Colonic mucosa (tissue), 4 donors: ENCODE measurements around the gene TBC1D7. TPM values are rescaled to one million over a fixed set of nuclear protein-coding genes. Genes with fewer than 3 reads are reported as not detected.
A peak's percentile ranks its signal among the peaks of the same experiment; 100 is the strongest.

Source experiments
- DNase-seq: peaks from one replicate; pipeline ENCODE4 v3.0.0-alpha.2; 2020
- H3K27ac ChIP-seq: fragments of 200-600 bp; one replicate; pipeline ENCODE4 v1.8.0; 2021
- H3K27me3 ChIP-seq: fragments of 200-600 bp; one replicate; pipeline ENCODE4 v1.8.0; 2021
- H3K36me3 ChIP-seq: fragments of 200-600 bp; one replicate; pipeline ENCODE4 v1.8.0; 2021
- H3K4me1 ChIP-seq: fragments of 200-600 bp; one replicate; pipeline ENCODE4 v1.8.0; 2021; ENCODE audit warnings: mild to moderate bottlenecking
- H3K4me3 ChIP-seq: fragments of 200-600 bp; one replicate; pipeline ENCODE4 v1.8.0; 2021
- H3K9ac ChIP-seq, 2 donors: one replicate each; pipeline ENCODE4 v1.7.0; 2013; ENCODE audit warnings: control low read depth in 2 of 2, low read depth in 2 of 2, low read length in 2 of 2
- H3K9me3 ChIP-seq: fragments of 200-600 bp; one replicate; pipeline ENCODE4 v1.8.0; 2021
- CTCF ChIP-seq: fragments of 200-600 bp; IDR thresholded peaks from one replicate; pipeline ENCODE4 v1.8.0; 2022; ENCODE audit warnings: antibody characterized with exemption, mild to moderate bottlenecking
- intact Hi-C: fragments of 100-400 bp; cut with DNase I; formaldehyde crosslinking; loops from one replicate; pipeline ENCODE4 v1.14.1; 2022
- total RNA-seq, 2 donors: library from RNA; stranded (reverse); fragmentation: NEBNext Ultra II Directional in 1 of 2; extraction: Animal tissue kit (Norgen Biotek cat#: 25700) in 1 of 2; gene quantifications; one replicate each; pipeline ENCODE4 v1.2.1, GENCODE V29; 2021
- donor health status: healthy.
- donor health status: DM: no; HTN: no; CAD: no.
- donor health status: DM: no; HTN: no; CAD: no.

TBC1D7 gene
- total RNA-seq, 2 donors from 2014 or later: 21.4 to 23.3 TPM

GRCh38 chr6:13290335-13290734 is 38.0 kb downstream of the TBC1D7 start:
- Histone ChIP-seq H3K27ac (peak overlapping the region; percentile 15), H3K4me3 (no peak overlapping the region), H3K36me3 (no peaks in the 10 kb centered on the region), H3K9me3 (no peaks in the 10 kb centered on the region), H3K9ac (no peak overlapping the region), H3K27me3 (no peaks in the 10 kb centered on the region), H3K4me1 (no peaks in the 10 kb centered on the region)
- TF ChIP-seq CTCF: no peak
- intact Hi-C loops: no loop called here
- DNase-seq: no peak

- H3K4me1 ChIP-seq: no peaks in the 10 kb centered on the region
- no peaks in the 10 kb centered on the region for H3K36me3 ChIP-seq
- intact Hi-C loops: no loop called here
- no peak overlapping the region for H3K4me3 ChIP-seq
- TF ChIP-seq CTCF: no peak
- H3K9ac ChIP-seq: no peak overlapping the region
- H3K27ac ChIP-seq: peak overlapping the region; percentile 15
- no peaks in the 10 kb centered on the region for H3K27me3 ChIP-seq
- peak; percentile 48 for DNase-seq
- no peaks in the 10 kb centered on the region for H3K9me3 ChIP-seq
Measured at GRCh38 chr6:13289789-13290318, 38.5 kb downstream of the TBC1D7 start.

- H3K9me3 ChIP-seq: no peaks in the 10 kb centered on the region
- no peaks in the 10 kb centered on the region for H3K27me3 ChIP-seq
- no peaks in the 10 kb centered on the region for H3K4me1 ChIP-seq
- intact Hi-C loops: no loop called here
- DNase-seq: no peak
- no peak for TF ChIP-seq CTCF
- H3K36me3 ChIP-seq: no peaks in the 10 kb centered on the region
- H3K9ac ChIP-seq: no peak overlapping the region
- H3K27ac ChIP-seq: no peak overlapping the region
- no peak overlapping the region for H3K4me3 ChIP-seq
Measured at GRCh38 chr6:13288969-13289391, 39.4 kb downstream of the TBC1D7 start.

GRCh38 chr6:13288481-13288880 is 39.9 kb downstream of the TBC1D7 start:
- Histone ChIP-seq H3K27me3 (no peaks in the 10 kb centered on the region), H3K36me3 (no peaks in the 10 kb centered on the region), H3K4me1 (no peaks in the 10 kb centered on the region), H3K4me3 (no peak overlapping the region), H3K9ac (no peak overlapping the region), H3K9me3 (no peaks in the 10 kb centered on the region), H3K27ac (no peak overlapping the region)
- TF ChIP-seq CTCF: no peak
- intact Hi-C loops: no loop called here
- DNase-seq: no peak

GRCh38 chr6:13287104-13287503 is 41.2 kb downstream of the TBC1D7 start:
- DNase-seq: no peak
- no peaks in the 10 kb centered on the region for H3K27me3 ChIP-seq
- H3K9me3 ChIP-seq: no peaks in the 10 kb centered on the region
- H3K36me3 ChIP-seq: no peaks in the 10 kb centered on the region
- H3K9ac ChIP-seq: no peak overlapping the region
- no peak overlapping the region for H3K27ac ChIP-seq
- intact Hi-C loops: no loop called here
- TF ChIP-seq CTCF: no peak
- H3K4me3 ChIP-seq: no peak overlapping the region
- no peaks in the 10 kb centered on the region for H3K4me1 ChIP-seq
